Ishikawa (cell line): Measurements from ENCODE around the gene MRPL34.

Source experiments
- CEBPB ChIP-seq: IDR thresholded peaks from 2 replicates; pipeline ENCODE4 v1.6.1; 2012
- CREB1 ChIP-seq: IDR thresholded peaks from 2 replicates; pipeline ENCODE4 v1.6.1; 2012; ENCODE audit warnings: low read depth
- EGR1 ChIP-seq: IDR thresholded peaks from 2 replicates; pipeline ENCODE4 v1.6.1; 2012
- EP300 ChIP-seq: IDR thresholded peaks from 2 replicates; pipeline ENCODE4 v1.6.1; 2012; ENCODE audit warnings: borderline replicate concordance
- FOXM1 ChIP-seq: IDR thresholded peaks from 2 replicates; pipeline ENCODE4 v1.6.1; 2012; ENCODE audit warnings: low read depth, borderline replicate concordance
- MAX ChIP-seq: IDR thresholded peaks from 2 replicates; pipeline ENCODE4 v1.6.1; 2012
- NFIC ChIP-seq: IDR thresholded peaks from 2 replicates; pipeline ENCODE4 v1.6.1; 2012
- RAD21 ChIP-seq: IDR thresholded peaks from 2 replicates; pipeline ENCODE4 v1.6.1; 2012; ENCODE audit warnings: low read depth
- REST ChIP-seq: IDR thresholded peaks from 2 replicates; pipeline ENCODE4 v1.6.1; 2012; ENCODE audit warnings: low read depth, mild to moderate bottlenecking
- TAF1 ChIP-seq: IDR thresholded peaks from 2 replicates; pipeline ENCODE4 v1.6.1; 2012; ENCODE audit warnings: low read depth, mild to moderate bottlenecking
- TCF12 ChIP-seq: IDR thresholded peaks from 2 replicates; pipeline ENCODE4 v1.6.1; 2012; ENCODE audit warnings: low read depth
- TEAD4 ChIP-seq: IDR thresholded peaks from 2 replicates; pipeline ENCODE4 v1.6.1; 2012
- USF1 ChIP-seq: IDR thresholded peaks from 2 replicates; pipeline ENCODE4 v1.6.1; 2012
- YY1 ChIP-seq: IDR thresholded peaks from 2 replicates; pipeline ENCODE4 v1.6.1; 2012; ENCODE audit warnings: low read depth
- ZBTB7A ChIP-seq: IDR thresholded peaks from 2 replicates; pipeline ENCODE4 v1.6.1; 2012; ENCODE audit warnings: low read depth

Gene MRPL34

GRCh38 chr19:17268754-17269153 lies 36.9 kb upstream of the MRPL34 start:
- TF ChIP-seq MAX, result no peak
- TF ChIP-seq ZBTB7A, result no peak

GRCh38 chr19:17275441-17276175 lies 30.1 kb upstream of the MRPL34 start:
- no peak for TF ChIP-seq RAD21
- no peak for TF ChIP-seq CEBPB
- no peak for TF ChIP-seq TAF1

- no peak for TF ChIP-seq USF1
- TF ChIP-seq REST, result no peak
- no peak for TF ChIP-seq TAF1
- TF ChIP-seq TEAD4, result no peak
- TF ChIP-seq CEBPB, result no peak
- no peak for TF ChIP-seq TCF12
- no peak for TF ChIP-seq YY1
- TF ChIP-seq EGR1, result no peak
- TF ChIP-seq MAX, result no peak
- TF ChIP-seq RAD21, result no peak
- TF ChIP-seq ZBTB7A, result no peak
- TF ChIP-seq CREB1, result no peak
- TF ChIP-seq NFIC, result no peak
- no peak for TF ChIP-seq EP300
Observed at GRCh38 chr19:17279436-17279835, 26.2 kb upstream of the MRPL34 start.

- TF ChIP-seq FOXM1, result no peak
- no peak for TF ChIP-seq CEBPB
- TF ChIP-seq MAX, result no peak
- TF ChIP-seq USF1, result no peak
- TF ChIP-seq YY1, result no peak
- no peak for TF ChIP-seq EGR1
- TF ChIP-seq TCF12, result no peak
- no peak for TF ChIP-seq REST
- no peak for TF ChIP-seq NFIC
- TF ChIP-seq TAF1, result no peak
- no peak for TF ChIP-seq TEAD4
- no peak for TF ChIP-seq EP300
Observed at GRCh38 chr19:17281391-17282304, 24.0 kb upstream of the MRPL34 start, which contains the start of gene ANKLE1. TSS of gene ANKLE1 (plus strand) at chr19:17281901. CDS start at chr19:17281921, 20 bp downstream.

GRCh38 chr19:17282488-17283125 lies 23.1 kb upstream of the MRPL34 start:
- TF ChIP-seq TCF12 (peak; percentile 47; the same call in 1 of the 2 replicates), CEBPB (no peak), ZBTB7A (no peak), EP300 (no peak), FOXM1 (no peak), MAX (peak; percentile 98), RAD21 (peak; percentile 91), NFIC (no peak), TAF1 (no peak), REST (no peak), EGR1 (no peak), YY1 (no peak), USF1 (peak; percentile 33; the same call in 1 of the 2 replicates), TEAD4 (no peak), CREB1 (no peak)
